ENCODE data around the gene FAM53B. TPM values are rescaled to one million over a fixed set of nuclear protein-coding genes. Genes with fewer than 3 reads are reported as not detected.

The FAM53B gene
- total RNA-seq, 4 donors from 2014 or later = 63.5 to 75.5 (median 67.3) TPM

- no peaks in the 10 kb centered on the region for H3K9me3 ChIP-seq
- peaks cover 44% of the 10 kb centered on the region for H3K4me1 ChIP-seq
- H3K27me3 ChIP-seq = no peaks in the 10 kb centered on the region
- peaks cover 29% of the 10 kb centered on the region for H3K36me3 ChIP-seq
- H3K27ac ChIP-seq = peak overlapping the region; percentile 26
- H3K4me3 ChIP-seq = no peak overlapping the region
- TF ChIP-seq POLR2AphosphoS5 (IDR thresholded peaks at IDR 0.05) (no peak), CTCF (IDR thresholded peaks at IDR 0.05) (no peak), EP300 (IDR thresholded peaks at IDR 0.05) (no peak), POLR2A (IDR thresholded peaks at IDR 0.05) (no peak)
- 17% methylated on average over 2 of the region's 2 CpGs for WGBS
- DNase-seq (ENCODE audit: low spot score in 2 of 2) = no peak
Observed at GRCh38 chr10:124659380-124659779, 84.8 kb downstream of the FAM53B start.

GRCh38 chr10:124658591-124659242 lies 85.5 kb downstream of the FAM53B start:
- peak overlapping the region; percentile 26 for H3K27ac ChIP-seq
- H3K36me3 ChIP-seq = peaks cover 23% of the 10 kb centered on the region
- no peak for DNase-seq (ENCODE audit: low spot score in 2 of 2)
- no peak overlapping the region for H3K4me3 ChIP-seq
- H3K4me1 ChIP-seq = peaks cover 51% of the 10 kb centered on the region
- H3K9me3 ChIP-seq = no peaks in the 10 kb centered on the region
- 95% methylated on average over 9 of the region's 12 CpGs for WGBS
- TF ChIP-seq POLR2AphosphoS5 (IDR thresholded peaks at IDR 0.05) (no peak), POLR2A (IDR thresholded peaks at IDR 0.05) (no peak), EP300 (IDR thresholded peaks at IDR 0.05) (no peak), CTCF (IDR thresholded peaks at IDR 0.05) (no peak)
- no peaks in the 10 kb centered on the region for H3K27me3 ChIP-seq

- Histone ChIP-seq H3K9me3 (no peaks in the 10 kb centered on the region), H3K36me3 (peaks cover 15% of the 10 kb centered on the region), H3K27ac (peak overlapping the region; percentile 26), H3K4me1 (peaks cover 55% of the 10 kb centered on the region), H3K4me3 (no peak overlapping the region), H3K27me3 (no peaks in the 10 kb centered on the region)
- no peak for TF ChIP-seq CTCF (IDR thresholded peaks at IDR 0.05)
- no peak for DNase-seq (ENCODE audit: low spot score in 2 of 2)
- 54% methylated on average over 9 of the region's 9 CpGs for WGBS
Observed at GRCh38 chr10:124657806-124658205, 86.4 kb downstream of the FAM53B start.

- Histone ChIP-seq H3K27me3 (no peaks in the 10 kb centered on the region), H3K36me3 (peaks cover 11% of the 10 kb centered on the region), H3K4me1 (peaks cover 65% of the 10 kb centered on the region), H3K4me3 (no peak overlapping the region), H3K9me3 (no peaks in the 10 kb centered on the region), H3K27ac (no peak overlapping the region)
- no peak for DNase-seq (ENCODE audit: low spot score in 2 of 2)
- TF ChIP-seq POLR2A (IDR thresholded peaks at IDR 0.05) (no peak), CTCF (IDR thresholded peaks at IDR 0.05) (no peak), POLR2AphosphoS5 (IDR thresholded peaks at IDR 0.05) (no peak), EP300 (IDR thresholded peaks at IDR 0.05) (no peak)
- 80% methylated on average over 6 of the region's 6 CpGs for WGBS
Observed at GRCh38 chr10:124656541-124656940, 87.6 kb downstream of the FAM53B start.

DNA sequence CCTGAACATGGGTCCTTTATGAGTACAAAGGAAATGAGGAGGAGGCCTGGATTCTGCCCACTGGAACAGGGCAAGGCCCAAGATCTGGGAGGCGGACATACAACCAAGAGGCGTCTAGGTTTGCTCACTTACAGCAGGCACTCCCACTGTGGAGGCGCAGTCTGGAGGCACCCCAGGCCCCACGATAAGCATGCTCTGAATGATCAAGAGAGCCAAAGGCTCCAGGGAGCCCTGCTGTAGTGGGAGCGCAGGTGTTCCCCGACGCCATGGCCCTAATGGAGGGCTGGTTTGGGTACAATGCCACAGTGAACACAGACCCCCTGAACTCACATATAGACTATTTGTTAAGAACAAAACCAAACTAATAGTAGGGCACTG lies 88.1 kb downstream of the FAM53B start:
- no peaks in the 10 kb centered on the region for H3K9me3 ChIP-seq
- H3K36me3 ChIP-seq = peaks cover 11% of the 10 kb centered on the region
- 88% methylated on average over 7 of the region's 7 CpGs for WGBS
- no peak overlapping the region for H3K4me3 ChIP-seq
- no peak for DNase-seq (ENCODE audit: low spot score in 2 of 2)
- peaks cover 70% of the 10 kb centered on the region for H3K4me1 ChIP-seq
- TF ChIP-seq POLR2A (IDR thresholded peaks at IDR 0.05) = no peak
- no peak for TF ChIP-seq POLR2AphosphoS5 (IDR thresholded peaks at IDR 0.05)
- TF ChIP-seq EP300 (IDR thresholded peaks at IDR 0.05) = no peak
- TF ChIP-seq CTCF (IDR thresholded peaks at IDR 0.05) = no peak
- no peak overlapping the region for H3K27ac ChIP-seq
- H3K27me3 ChIP-seq = no peaks in the 10 kb centered on the region
